GM18951 (cell line): Measurements from ENCODE around the gene HMGCLL1.

Experiments used
- POLR2A ChIP-seq: IDR thresholded peaks from 4 replicates; pipeline ENCODE4 v1.6.1; 2011; ENCODE audit warnings: mild to moderate bottlenecking; ENCODE audit not compliant: insufficient read length, insufficient read depth; ENCODE audit errors: extremely low read depth
- in situ Hi-C: fragments of 300-500 bp; cut with MboI; formaldehyde crosslinking; loops from one replicate; pipeline ENCODE4 v1.12.0; 2022; ENCODE audit warnings: low sequenced_read_pairs, mixed read lengths, inconsistent platforms; ENCODE audit not compliant: unreplicated experiment

Gene HMGCLL1

DNA sequence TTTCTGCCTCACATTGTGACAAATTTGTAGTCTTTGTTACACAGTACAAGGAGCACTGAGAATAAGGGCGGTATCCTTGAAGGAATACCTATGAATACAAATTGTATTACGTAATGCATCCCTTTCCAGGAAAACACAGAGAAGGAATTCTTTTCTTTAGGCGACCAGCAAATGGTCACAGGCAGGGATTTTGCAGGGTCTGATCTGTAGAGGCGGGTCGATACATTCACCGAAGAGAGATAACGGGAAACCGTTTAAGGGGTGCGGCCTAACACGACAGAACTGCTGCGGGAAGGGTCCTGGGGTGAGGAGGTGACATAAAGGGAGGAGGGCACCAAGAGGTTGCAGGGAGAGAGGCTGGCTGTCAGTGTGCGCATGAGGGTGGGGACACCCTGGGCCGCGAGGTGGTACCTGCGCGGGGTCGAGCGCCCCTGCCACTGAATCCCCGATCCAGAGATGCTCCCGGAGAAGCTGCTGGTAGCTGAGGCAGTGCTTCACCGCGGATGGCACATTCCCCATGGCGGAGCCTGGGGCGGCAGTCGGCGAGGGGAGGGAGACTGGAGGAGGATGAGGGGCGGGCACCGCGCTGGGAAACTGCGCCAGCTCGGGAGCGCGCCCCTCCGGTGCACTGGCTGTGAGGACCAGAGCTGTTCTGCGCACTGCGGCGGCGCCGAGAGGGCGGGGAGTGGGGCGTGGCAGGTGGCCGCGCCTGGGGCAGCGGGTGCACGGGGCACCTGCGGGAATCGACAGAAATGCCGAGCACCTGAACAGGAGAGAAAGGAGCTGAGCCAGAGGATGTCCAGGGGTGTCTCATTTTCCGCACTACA is at the start of gene HMGCLL1:
Gene HMGCLL1 (minus strand): TSS at position 656 of the 827 bp plus-strand sequence. CDS start 137 bp downstream, at position 519.
- in situ Hi-C loops: no loop called here
- no peak for TF ChIP-seq POLR2A

DNA sequence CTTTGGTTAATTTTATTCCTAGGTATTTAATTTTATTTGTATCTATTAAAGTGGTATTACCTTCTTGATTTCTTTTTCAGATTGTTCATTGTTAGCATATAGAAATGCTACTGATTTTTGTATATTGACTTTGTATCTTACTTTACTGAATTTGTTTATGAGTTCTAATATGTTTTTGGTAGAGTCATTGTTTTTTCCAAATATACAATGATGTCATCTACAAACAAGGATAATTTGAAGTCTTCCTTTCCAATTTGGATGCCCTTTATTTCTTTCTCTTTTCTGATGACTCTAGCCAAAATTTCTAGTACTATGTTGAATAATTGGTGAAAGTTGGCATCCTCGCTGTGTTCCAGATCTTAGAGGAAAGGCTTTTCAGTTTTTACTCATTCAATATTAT is 43.0 kb upstream of the HMGCLL1 start:
- TF ChIP-seq POLR2A: no peak
- in situ Hi-C loops: no loop called here

DNA sequence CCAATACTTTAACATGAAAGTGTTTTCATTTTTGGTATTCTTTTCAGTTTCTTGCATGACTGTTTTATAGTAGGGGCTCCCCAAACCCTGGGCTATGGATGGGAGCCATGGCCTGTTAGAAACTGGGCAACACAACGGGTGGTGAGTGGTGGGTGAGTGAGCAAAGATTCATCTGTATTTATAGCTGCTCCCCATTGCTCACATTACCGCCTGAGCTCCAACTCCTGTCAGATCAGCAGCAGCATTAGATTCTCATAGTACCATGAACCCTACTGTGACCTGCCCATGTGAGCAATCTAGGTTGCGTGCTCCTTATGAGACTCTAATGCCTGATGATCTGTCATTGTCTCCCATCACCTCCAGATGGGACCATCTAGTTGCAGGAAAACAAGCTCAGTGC is 42.3 kb upstream of the HMGCLL1 start:
- in situ Hi-C loops: no loop called here
- no peak for TF ChIP-seq POLR2A

DNA sequence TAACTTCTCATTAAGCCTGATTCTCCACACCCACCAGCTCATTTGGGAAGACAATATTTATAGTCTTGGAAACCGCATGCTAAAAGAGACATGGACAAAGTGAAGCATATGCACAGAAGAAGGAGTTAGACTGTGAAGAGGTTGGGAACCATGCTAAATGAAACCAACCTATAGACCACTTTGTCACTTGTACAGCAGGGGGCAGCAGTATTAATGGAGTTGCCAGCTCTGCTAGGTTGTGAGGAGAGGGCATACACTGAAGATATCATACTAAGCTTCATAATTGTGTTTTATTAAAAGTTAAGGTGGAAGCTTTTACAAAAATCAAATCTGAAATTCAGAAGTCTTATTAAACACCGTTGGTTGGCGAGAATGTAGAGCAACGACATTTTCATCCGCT is 38.3 kb upstream of the HMGCLL1 start:
- no peak for TF ChIP-seq POLR2A
- in situ Hi-C loops: loop anchor here (10.0 kb wide), 1 partner anchor 268 kb away; no protein-coding TSS in a partner anchor

DNA sequence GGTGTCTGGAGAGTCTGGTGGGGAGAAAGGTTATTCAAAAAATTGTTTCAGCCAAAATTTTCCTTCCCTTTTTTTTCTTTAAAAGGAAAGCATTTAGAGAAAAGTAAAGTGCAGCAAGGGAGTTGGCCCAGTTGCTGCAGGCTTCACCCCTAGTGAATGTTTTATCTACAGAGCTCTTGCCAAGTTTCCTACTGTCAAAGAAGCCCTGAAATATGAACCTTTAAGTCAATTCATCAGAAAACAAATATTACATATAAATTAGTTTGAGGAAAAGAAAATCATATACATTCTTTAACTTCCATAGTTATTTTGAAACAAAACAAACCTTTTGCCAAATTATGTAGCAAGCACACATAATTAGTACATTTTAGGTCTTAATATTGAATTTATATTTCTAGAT is 25.0 kb upstream of the HMGCLL1 start:
- in situ Hi-C loops: no loop called here
- TF ChIP-seq POLR2A: no peak

DNA sequence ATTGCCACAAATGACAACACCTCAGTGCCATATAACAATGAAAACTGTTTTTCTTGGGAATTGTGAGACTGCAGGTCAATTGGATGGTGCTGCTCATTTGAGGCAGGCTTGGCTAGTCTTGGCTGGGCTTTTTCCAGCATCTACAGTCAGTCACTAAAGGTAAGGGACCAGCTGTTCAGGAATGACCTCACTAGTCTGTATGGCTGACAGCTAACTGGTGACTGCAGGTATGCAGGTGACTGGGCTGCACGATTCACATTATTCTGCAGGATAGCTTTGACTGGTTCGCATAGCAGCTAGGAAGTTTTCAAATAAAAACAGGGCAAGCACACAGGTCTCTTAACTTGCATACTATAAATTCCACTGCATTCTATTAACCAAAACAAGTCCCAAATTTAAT is 22.1 kb upstream of the HMGCLL1 start:
- in situ Hi-C loops: no loop called here
- TF ChIP-seq POLR2A: no peak

DNA sequence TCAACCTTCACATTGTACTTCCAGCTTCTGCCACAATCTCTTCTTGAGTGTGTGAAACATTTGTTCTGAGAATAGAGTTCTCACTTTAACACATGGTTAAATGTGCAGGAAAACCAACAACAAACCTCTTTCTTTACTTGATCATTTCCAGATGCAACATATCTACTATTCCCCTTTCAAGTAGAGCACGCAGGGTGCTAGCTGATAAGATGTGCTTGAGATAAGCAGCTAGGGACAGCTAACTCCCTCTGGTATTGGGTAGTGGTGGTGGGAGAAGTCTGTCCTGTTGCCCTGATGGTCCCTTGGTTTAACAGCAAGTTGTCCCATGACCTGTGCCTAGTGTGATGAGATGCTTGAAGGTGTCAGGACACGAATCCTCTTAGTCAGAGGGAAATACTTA is 15.4 kb upstream of the HMGCLL1 start:
- in situ Hi-C loops: no loop called here
- TF ChIP-seq POLR2A: no peak

DNA sequence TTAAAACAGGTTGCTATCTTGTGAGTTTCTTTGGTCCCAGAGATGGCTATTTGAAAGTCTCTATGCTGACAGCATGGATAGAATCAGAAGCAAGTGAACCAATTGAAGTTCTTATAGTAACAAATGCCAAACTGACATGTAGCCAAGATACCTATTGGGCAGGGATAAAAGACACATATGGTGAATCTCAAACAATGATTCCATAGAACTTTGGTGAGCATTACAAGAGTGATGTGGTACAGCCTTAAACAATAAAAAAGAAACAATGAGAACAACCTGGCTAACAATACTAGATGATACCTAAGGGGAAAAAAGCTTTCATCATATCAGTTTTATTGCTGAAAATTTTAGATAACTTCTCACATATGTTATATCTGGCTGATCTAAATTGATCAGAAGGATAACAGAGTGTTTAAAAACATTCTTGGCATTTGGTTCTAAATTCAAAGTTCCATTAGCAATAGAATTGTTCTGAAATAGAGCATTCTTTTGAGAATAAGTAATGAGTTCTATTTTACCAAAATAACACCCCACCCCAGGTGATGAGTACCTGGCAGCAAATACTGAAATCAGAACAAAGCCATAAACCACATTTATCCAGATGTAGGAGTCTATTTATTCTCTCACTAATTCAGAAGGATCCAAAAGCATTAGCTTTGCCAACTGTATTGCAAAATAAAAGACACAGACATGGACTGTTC is 5.8 kb upstream of the HMGCLL1 start:
- in situ Hi-C loops: no loop called here
- TF ChIP-seq POLR2A: no peak

DNA sequence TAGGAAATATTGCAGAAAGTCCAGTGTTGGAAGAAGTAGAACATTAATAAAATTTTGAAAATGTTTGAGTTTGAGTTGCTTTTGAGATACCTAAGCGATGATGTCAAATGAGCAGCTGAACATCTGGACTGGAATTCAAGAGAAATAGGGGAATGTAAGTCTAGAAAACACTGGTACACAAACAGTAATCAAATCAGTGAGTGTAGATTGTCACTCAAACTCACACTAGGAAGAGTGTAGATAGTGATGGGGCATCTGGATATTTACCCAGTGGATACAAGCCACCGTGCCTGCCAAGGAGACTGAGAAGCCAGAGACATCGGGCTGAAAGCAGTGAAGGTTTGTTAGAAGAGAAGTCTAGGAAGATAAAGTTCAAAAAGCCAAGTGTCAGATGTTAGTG is 2.2 kb downstream of the HMGCLL1 start:
- in situ Hi-C loops: no loop called here
- no peak for TF ChIP-seq POLR2A

DNA sequence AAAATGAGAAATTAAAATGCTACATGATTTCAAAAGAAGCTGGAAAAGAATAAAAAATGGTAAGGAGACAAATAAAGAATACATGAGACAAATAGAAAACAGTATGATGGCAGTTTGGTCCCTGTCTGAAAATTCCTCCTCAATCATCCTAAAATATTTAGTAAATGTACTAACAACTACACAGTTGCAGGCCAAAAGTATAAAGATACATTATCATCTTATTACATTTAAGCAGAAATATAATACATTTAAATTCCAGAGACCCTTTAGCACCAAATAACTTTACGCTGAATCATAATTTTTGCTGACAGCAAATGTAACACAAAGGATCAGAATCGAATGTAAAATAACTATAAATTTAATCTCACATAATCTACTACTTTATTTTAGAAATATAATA is 4.4 kb downstream of the HMGCLL1 start:
- no peak for TF ChIP-seq POLR2A
- in situ Hi-C loops: no loop called here

DNA sequence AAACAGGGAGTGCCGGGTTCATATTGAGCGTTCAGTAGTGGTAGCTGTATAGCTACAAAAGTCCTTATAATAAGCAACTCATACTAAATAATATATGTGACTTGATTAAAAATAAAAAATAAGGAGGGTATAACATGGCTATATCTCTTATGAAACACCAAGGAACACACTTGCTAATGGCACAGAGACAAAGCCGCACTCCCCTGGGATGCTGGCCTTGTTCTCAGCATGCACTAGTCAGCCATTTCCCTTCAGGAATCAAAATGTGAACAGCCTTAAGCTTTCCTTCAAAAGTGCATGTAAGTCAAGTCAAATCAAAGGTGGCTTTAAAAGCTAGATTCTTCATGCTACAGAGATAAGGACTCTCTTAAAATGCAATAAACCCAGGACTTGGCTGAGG is 9.4 kb downstream of the HMGCLL1 start:
- no peak for TF ChIP-seq POLR2A
- in situ Hi-C loops: no loop called here

DNA sequence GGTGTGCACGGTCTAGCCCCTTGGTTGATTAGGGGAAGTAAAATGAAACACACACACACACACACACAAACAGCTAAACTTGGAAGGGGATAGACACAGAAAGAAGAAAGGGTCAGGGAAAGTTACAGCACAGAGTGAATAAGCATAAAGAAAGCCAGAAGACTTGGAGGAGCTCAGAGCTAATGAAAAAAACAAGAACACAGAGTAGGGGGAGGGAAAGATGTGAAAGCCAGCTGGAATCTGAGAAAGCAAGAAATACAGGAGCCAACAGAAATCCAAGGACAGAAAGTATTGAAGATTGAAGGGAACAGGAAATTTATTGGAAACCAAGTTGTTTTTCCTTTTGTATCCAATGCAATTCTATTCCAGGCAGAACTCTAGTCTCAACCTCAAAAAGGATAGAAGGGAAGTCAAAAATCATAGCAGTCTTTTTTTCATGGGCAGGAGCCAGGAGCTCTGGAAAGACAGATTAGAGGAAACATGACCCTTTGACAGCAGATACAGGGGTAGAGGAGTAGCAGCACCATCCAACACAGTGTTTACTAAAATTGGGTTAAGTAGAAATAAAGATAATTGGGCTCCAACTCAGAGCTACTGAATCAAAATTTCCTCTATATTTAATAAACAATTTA is 10.1 kb downstream of the HMGCLL1 start:
- in situ Hi-C loops: no loop called here
- TF ChIP-seq POLR2A: no peak

DNA sequence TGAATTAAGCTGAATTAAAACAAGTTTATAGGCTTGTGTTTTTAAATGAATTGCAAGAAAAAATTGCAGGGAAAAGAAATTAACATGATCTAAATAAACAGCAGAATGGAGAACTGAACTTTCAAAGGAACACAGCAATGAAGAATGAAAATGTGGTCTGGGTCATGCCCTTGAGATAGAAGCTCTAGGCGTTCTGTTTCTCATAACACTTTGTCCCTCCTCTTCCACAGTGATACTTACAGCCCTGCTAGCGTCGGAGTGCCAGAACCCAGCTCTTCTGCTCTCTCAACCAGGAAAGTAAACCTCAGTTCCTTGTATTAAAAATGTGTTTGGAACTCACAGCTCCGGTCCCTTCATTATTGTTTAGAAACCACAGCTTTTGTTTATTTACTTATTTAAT is 11.4 kb downstream of the HMGCLL1 start:
- in situ Hi-C loops: no loop called here
- no peak for TF ChIP-seq POLR2A
